ENCODE results near the gene P4HB.

Gene P4HB

DNA sequence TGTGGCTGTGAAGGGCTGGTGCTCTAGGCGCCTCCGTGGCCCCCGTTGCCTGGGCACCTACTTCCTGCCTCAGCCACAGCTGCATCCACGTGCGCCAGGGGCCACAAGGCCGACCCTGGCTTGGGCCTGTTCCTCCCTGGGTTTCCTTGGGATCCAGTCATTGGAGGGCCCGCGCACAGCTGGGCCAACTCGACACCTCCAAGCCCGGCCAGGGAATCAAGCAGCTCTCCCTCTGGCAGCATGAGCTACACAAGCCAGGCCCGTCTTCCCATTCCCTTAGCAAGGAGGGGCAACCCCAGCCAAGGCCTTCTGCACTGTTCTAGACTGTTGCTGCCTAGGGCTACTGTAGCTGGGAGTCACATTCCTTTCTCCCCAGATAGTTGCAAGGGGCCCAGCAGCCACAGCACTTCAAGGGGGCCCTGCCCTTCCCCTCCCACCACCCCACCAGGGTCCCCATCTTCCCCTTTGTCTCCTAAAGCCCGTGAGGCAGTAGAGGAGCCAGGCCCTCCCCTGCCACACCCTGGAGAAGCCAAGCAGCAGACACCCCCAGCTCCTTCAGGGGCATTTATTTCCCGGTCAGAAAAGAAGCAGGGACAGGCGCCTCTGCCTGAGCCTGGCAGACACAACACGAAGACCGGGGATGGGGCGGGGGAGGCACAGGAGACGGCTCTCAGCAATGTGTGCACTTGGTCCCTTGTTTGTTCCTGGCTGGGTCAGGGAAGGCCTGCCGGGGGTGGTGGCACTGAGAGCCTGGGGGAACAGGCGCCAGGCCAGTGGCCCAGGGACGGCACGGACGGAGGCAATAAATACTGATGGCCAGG, 7.0 kb upstream of the P4HB start:
- no peak for DNase-seq

DNA sequence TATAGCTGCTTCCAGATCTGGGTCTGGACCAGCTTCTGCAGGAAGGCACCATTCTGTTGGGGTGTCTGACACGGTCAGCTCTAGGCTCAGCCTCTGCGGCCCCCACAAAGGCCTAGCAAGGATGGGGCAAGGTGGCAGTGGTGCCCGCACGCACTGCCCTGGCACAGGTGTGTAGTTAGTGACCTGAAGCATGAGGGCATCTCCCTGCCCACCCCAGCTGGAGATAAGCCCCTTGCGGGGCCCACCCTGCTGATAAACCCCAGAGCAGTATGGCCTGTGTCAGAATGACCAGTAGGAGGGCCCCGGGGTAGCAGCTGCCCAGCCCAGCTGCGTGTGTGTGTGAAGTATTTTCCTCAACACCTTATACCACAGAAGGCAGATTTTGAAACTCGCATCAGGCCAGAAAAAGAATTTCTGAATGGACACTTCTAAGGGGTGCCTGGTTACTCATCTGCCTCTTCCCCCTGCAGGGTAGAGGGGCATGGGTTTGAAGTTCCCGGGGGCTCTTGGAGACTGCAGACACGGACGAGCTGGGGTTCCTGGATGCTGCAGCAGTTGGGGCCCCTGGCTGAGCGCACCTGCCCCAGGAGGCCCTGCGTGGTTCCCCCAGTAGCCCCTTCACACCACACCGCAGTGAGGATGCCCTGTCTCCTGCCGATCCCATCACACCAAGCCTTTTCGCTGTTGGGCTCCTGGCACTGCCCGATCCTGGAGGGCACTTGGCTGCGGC, 6.3 kb upstream of the P4HB start:
- no peak for DNase-seq

DNA sequence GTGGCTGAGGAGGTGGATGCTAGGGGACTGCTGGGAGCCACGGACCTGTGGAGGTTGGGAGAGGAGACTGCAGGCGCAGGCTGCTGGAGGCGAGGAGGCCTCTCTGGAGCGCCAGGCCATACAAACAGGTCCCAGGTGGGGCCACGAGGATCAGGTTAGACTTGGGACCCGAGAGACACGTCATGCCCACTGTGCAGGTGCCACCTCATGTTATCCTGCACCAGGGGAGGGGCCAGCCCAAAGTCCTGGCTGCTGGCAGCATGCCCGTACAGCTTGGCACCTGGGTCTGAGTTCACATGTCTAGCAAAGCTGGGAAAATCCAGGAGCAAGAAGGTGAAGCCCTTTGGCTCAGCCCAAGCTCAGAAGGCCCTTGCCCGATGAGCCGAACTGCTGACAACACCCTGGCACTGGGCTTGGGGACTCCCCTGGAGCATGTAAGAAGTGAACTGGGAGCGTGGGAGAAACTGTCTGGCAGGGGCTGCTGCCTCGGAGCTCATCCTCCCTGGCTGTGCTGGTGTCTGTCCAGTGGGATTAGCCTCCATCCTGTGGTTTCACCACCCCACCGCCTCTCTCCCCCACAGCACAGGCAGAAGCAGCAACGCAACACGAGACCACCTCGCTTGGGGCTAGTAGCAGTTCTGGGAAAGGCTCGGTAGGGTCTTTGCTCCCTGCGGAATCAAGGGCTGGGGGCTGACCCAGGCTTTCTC, 5.6 kb upstream of the P4HB start:
- no peak for DNase-seq

DNA sequence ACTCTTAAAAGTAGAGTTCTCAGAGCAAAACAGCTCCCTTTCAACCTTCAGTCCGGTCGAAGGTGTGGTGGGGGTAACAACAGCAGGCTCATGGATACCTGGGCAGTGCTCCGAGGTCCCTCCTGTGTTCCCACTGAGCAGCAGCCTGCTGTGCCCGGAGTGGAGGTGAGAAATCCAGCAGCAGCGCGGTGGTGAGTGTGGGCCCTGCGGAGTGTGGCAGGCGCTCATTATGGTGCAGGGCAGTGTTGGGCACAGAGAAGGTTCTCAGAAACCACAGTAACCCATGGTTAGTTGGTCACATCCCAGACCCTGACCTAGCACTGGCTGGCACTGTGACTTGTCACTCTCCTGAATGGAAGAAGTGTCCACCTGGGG, 5.0 kb upstream of the P4HB start:
- DNase-seq, result no peak

DNA sequence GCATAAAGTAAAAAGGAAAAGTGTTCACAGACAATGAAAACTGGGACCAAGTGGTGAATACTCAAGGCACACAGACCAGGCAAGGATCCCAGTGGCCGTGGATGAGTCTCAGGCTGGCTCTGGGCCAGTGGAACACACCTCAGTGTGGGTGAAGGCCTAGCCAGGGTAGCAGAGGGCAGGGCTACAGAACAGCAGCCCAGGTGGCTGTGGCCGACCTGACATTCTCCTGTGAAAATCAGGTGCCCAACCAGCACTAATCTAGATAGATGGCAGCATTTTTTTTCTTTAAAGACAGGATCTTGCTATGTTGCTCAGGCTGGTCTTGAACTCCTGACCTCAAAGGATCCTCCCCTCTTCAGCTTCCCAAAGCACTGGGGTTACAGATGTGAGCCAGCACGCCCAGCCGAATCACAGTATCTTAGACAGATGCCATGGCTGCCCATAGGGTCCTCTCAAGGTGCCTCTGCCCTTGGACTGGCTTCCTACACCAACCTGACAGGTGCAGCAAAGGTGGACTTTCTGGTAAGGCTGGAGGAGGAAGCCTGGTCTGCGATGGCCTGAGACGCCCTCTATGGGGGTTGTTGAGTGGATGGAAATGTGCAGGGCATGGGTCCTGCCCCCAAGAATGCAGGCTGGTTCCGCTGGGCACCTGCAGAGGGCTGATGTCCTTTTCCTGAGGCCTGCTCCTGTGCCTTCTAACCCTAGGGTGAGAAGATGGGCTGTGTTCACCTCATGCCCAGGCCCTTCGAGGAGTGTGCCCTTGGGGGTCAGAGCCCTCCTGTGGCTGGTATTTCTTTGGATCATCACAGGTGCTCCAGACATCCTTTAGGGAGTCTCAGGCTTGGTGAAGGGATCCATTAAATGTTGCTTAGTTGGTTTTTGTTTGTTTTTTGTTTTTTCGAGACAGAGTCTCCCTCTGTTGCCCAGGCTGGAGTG, 3.8 kb upstream of the P4HB start:
- DNase-seq, result no peak

DNA sequence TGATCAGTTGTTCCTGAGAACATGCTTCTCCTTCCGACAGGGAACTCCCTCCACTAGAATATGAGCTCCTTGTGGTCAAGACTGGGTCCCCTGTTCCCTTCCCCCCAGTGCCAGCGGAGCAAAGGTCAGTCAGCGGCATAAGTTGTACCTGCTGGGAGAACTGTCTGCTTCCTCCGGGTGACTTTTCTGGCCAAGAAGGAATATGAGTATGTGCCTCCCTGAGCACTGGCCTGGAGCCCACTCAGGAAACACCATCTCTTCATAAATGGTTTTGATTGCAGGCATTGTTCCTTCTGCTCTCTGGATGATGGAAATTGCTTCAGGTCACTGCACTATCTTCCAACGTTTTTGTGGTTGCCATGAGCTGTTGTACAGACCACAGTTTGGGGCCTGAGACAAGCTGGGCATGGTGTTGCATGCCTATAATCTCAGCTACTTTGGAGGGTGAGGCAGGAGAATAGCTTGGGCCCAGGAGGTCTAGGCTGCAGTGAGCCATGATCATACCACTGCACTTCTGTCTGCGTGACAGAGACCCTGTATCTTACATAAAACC, 2.9 kb upstream of the P4HB start:
- DNase-seq, result no peak

DNA sequence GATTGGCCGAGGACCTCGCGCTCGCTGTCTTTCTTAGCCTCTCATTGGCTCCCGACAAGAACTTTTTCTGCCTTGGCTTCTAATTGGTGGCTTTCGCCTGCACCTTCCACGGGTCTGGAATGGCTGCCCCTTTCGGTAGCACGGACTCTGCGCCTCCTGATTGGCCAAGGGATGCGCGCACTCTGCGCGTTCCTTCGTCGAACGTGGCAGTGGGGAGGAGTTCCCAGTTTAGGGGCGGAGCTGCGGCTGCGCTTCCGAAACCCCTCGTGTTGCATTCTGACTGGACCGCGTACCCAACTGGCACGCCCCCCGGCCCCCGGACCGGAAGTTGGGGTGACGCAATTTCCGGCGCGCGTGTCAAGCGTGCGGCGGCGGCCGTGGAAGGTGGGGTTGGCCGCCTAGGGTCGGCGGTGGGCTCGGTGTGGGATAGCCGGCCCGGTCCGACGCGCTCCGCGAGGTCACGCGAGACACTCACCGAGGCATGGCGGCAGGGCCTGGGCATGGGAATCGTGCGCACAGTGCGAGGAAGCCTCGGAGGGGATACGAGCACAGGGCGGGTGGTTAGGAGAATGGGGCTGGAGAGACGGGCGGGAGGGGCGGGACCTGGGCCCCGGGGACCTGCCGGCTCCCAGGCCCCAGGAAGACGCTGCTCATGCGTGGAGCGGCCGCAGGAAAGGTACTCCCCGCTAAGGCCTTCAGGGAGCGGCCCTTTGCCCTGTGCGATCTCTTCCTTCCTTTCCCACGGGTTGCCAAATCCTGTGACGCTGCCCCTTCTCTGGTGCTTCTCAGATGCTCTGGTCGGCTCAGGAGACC, 627 bp upstream of the P4HB start:
- peak; percentile 99 for DNase-seq

DNA sequence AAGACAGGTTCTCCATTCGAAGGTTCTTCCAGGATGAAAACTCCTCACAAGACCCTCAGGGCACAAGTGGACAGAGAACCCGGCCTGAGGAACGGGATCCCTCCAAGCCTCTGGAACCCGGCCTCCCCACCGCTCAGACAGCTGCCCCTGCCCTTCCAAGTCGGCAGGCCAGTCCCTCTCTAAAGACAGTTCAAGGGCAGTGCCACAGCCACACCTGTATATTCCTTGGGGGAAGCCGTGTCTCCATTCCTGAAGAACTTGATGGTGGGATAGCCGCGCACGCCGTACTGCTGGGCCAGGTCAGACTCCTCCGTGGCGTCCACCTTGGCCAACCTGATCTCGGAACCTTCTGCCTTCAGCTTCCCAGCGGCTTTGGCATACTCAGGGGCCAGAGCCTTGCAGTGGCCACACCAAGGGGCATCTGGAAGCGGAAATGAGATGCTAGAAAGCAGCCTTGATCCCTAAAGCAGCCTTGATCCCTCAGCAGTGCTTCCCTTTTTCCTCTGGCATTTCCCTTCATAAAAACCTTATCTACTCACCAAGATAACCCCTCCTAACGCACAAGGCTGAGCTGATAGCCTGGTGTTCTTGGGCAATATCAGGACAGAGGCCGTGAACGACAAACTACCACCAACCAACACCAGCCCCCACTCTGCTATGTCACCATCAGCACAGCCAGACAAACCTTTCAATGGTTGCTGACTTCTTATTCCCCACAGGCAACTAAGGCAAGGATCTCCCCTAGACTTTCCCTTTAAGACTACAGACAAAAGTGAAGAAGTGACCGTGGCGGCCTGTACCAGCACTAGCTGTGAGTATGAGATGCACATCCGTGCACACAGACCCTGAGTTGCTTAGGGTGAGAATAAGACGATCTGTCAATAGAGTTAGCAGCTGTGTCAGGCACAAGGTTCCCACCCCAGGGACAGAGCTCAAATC, 1.1 kb downstream of the P4HB start:
- no peak for DNase-seq

DNA sequence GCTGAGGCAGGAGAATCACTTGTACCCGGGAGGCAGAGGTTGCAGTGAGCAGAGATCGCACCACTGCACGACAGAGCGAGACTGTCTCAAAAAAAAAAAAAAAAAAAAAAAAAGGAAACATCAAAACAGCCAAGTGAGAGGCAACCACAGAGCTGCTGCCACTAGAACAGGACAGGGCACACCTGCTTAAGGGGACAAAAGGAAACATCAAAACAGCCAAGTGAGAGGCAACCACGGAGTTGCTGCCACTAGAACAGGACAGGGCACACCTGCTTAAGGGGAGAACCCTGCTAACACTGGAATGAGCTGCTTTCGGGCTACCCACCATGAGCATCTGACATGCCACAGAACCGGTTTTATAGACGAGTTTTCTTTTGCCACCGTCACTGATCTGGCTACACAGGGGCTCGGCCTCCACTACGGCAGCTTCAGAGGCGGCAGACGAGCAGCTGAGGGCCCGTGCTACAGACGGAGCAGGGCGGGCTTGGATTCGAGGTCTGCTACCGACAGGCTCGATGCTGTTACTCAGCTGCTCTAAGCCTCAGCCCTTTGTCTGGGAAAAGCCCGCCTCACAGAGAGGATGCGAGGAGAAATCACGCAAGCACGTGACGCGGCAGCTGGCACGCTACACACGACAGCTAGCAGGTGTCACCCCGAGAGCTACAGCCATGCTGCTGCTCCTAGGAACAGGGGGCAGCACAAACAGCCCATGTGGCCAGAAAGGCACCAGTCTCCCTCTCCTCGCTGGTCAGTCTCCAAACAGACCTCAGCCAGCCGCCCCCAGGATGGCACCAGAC, 2.0 kb downstream of the P4HB start:
- no peak for DNase-seq

DNA sequence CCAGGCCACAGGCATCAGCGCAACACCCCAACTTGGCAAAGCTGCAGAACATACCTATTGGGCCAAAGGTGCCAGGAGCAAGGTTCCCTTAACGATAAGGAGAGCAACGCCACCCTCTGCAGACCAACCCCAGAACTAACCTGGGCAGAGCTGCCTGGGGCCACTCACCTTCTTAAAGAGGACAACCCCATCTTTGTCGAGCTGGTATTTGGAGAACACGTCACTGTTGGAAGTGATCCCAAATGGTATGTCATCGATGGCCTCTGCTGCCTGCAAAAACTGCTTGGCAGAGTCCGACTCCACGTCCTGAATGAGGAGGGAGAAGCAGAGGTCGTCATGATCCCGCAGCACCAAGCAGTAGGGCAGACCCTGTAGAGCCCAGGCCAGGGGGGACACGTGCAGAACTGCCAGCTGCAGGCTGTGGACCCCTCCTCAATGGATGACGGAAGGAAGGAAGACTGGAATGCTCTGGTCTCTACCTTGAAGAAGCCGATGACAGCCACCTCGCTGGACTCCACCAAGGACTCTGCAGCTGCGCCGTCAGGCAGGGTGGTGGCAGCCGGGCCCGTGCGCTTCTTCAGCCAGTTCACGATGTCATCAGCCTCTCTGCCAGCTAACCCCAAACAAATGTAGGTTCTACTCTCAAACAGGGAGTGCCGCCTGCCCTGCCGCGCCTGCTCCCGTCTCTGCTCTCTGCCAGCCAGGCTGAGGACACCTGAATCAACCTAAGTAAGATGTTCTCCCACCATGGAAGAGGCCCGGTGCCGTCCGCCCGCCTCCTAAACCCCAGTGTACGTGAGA, 5.2 kb downstream of the P4HB start:
- DNase-seq, result no peak

DNA sequence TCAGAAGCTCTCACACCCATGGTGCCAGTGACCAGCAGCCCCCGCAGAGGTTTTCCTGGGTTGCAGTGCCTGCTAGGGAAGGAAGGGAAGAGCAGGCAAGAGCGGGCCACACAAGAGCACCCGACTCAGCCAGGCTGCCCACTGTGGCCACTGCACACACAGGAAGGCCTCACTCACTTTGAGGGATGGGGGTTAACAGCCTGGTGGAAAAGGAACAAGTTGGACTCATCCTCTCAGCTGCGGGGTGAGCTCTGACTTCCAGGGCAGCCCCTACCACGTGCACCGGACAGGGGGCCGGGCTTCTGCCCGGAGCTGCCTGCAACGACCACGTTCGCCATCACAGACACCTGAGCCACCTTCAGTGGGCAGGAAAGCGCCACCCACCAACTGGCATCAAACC, 8.1 kb downstream of the P4HB start:
- no peak for DNase-seq

DNA sequence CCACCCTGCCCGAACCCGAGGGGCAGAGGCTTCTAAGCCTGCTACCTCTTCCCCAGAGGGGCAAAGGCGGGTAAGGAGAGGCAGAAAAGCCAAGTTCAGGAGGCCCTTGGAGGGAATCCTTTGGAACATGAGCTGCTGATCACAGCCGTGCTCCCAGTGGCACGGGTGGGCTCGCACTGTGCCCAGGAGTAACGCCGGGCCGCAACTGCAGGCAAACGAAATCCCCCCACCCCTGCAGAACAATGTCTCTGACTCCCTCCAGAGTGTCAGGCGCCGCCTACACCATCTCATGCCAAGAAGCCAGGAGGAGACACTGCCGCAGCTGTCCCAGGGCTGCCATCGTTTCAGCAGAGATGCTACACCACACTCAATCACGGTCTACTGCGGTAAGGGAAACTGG, 8.9 kb downstream of the P4HB start:
- no peak for DNase-seq

DNA sequence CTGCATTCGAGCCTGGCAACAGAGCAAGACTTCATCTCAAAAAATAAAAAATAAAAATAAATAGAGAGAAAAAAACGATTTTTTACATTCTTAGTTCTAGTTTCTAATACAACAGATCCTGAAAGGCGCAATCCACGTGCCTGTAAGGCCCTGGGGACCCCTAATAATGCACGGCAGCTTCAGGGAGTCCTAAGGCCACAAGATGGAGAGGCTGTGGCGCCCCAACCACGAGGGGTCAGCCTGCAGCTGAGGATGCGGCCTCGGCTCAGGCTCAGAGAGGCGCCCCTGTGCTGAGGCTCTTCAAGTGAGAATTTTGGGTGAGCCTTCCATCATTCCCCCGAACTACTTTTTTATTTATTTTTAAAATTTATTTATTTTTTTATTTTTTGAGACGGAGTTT, 10.9 kb downstream of the P4HB start:
- no peak for DNase-seq

DNA sequence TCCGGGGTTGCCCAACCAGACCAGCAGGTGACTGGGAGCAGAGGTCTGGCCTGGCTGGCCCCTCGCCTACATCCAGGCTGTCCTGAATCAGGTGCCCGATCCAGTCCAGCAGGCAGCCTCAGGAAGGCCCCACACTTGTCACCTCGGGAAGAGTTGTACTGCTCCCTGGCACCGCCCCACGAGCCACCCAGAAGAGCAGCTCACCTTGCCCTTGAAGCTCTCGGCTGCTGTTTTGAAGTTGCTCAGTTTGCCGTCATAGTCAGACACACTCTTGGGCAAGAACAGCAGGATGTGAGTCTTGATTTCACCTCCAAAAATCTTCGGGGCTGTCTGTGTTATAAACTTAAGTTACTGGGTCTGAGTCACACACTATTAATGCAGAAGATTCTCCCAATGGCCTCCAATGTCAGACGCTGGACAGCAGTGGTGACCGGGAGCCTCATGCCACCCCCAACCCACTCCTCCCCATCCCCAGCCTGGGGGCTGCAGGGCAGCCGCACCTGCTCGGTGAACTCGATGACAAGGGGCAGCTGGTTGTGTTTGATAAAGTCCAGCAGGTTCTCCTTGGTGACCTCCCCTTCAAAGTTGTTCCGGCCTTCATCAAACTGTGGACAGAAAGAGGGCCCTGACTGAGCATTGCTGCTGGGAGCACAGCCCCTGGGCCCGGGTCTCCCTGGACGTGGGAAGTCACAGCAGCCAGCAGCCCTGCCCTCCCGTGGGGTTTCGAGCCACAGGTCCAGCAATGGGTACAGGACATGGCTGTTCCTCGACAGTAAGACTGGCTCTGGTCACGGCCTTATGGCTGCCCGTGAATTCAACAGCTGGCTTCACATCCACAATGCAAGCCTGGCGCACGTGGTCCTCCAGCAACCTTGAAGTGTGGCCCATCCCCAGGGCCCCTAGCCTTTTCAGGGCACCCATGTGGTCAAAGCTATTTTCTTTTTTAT, 13.3 kb downstream of the P4HB start:
- no peak for DNase-seq

DNA sequence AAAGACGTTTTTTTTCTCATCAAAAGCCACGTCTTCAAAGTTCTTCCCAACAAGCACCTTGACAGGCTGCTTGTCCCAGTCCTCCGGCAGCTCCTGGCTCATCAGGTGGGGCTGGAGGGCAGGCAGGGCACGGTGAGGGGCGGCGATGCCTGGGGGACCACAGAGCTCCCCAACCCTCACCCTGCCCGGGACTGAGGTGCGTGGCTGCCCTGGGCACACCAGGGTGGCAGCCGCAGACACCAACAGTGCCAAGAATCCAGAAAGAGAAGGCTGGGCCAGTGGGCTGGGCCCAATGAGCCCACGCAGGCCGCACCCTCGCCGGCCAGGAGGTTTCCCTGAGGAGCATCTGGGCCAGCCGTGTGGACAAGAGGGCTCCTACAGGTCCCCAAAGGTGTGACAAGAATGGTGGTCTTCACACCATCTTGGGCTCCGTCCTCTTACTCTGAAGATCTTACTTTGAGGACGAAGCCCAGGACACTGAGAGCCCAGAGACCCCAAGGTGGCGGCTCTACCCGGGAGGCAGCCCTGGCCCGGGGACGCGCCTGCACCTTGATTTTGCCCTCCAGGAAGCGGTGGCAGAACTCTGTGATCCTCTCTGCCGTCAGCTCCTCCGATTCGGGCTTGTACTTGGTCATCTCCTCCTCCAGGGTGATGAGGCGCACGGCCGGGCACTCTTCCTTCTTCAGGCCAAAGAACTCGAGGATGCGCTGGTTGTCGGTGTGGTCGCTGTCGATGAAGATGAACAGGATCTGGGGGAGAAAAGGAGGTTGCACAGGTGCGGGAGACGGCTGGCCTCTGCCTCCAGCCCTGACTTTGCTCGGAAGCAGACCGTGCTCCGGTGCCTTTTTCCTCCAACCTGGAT, 14.2 kb downstream of the P4HB start:
- no peak for DNase-seq

DNA sequence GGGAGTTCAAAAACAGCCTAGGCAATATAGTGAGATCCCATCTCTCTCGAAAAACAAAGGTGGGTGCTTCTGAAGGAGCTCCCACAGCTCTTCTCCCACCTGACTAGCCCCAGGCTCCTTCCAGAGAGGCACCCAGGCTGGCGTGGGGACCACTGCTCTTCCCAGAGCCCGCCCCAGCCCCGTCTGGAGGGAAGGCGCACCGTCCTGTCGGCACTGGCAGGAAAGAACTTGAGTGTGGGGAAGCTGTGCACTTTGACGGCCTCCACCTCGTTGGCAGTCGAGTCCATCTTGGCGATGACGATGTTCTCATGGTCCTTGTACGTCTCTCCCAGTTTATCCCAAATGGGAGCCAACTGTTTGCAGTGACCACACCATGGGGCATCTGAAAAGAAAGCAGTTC, 15.0 kb downstream of the P4HB start:
- no peak for DNase-seq
